ENCODE results near the gene SLC9A5. TPM values are rescaled to one million over a fixed set of nuclear protein-coding genes. Genes with fewer than 3 reads are reported as not detected.

SLC9A5 gene
- total and polyA plus RNA-seq, 10 donors, result 6.0 to 34.1 (median 18.2) TPM

GRCh38 chr16:67302970-67303369 is 54.2 kb downstream of the SLC9A5 start:
- DNase-seq, result peak; percentile 25
- 87 to 97% (median 93%) methylated on average over 6 to 8 of the region's 8 CpGs for WGBS, 5 donors
- intact Hi-C loops (cut with DNase I; ENCODE audit: low total_unique reads), result no loop called here

GRCh38 chr16:67304020-67304419 is 55.2 kb downstream of the SLC9A5 start:
- peaks cover 0 to 14% (median 8%) of the 10 kb centered on the region in 6 donors for H3K4me1 ChIP-seq
- DNase-seq, result peak; percentile 12
- no peaks in the 10 kb centered on the region for H3K36me3 ChIP-seq
- no peaks in the 10 kb centered on the region for H3K27me3 ChIP-seq (replicated peaks in 1 of 7)
- intact Hi-C loops (cut with DNase I; ENCODE audit: low total_unique reads), result no loop called here
- H3K27ac ChIP-seq, result no peak overlapping the region
- no peaks in the 10 kb centered on the region for H3K9me3 ChIP-seq
- 73 to 96% (median 85%) methylated on average over 1 of the region's 1 CpG for WGBS, 5 donors
- H3K4me3 ChIP-seq, result no peak overlapping the region
- TF ChIP-seq POLR2AphosphoS5 (IDR thresholded peaks at IDR 0.05) (no peak), POLR2A (IDR thresholded peaks at IDR 0.05) (no peak)

More at GRCh38 chr16:67302970-67303369, 54.2 kb downstream of the SLC9A5 start:
- Histone ChIP-seq H3K27me3 (replicated peaks in 1 of 7) (no peaks in the 10 kb centered on the region), H3K9me3 (no peaks in the 10 kb centered on the region), H3K4me3 (no peak overlapping the region), H3K4me1 (peaks cover 0 to 3% (median under 1%) of the 10 kb centered on the region in 6 donors), H3K27ac (no peak overlapping the region), H3K36me3 (no peaks in the 10 kb centered on the region)
- no peak for TF ChIP-seq POLR2A (IDR thresholded peaks at IDR 0.05)
- TF ChIP-seq POLR2AphosphoS5 (IDR thresholded peaks at IDR 0.05), result no peak

GRCh38 chr16:67305216-67306071 is 56.7 kb downstream of the SLC9A5 start:
- no peak for TF ChIP-seq POLR2AphosphoS5 (IDR thresholded peaks at IDR 0.05)
- no peak for TF ChIP-seq CTCF (IDR thresholded peaks at IDR 0.05 in 8 of 11, conservative IDR thresholded peaks at IDR 0.05 in 3 of 11)
- TF ChIP-seq POLR2A (IDR thresholded peaks at IDR 0.05), result no peak
- intact Hi-C loops (cut with DNase I; ENCODE audit: low total_unique reads), result no loop called here
- H3K4me1 ChIP-seq, result peaks cover 0 to 15% (median 8%) of the 10 kb centered on the region in 6 donors
- WGBS, 5 donors, result 86 to 96% (median 92%) methylated on average over 13 of the region's 13 CpGs
- no peak for DNase-seq
- H3K36me3 ChIP-seq, result no peaks in the 10 kb centered on the region
- no peaks in the 10 kb centered on the region for H3K27me3 ChIP-seq (replicated peaks in 1 of 7)
- H3K4me3 ChIP-seq, result no peak overlapping the region
- H3K9me3 ChIP-seq, result no peaks in the 10 kb centered on the region
- no peak overlapping the region for H3K27ac ChIP-seq

GRCh38 chr16:67310561-67310960 is 61.8 kb downstream of the SLC9A5 start:
- Histone ChIP-seq H3K27ac (no peak overlapping the region), H3K27me3 (replicated peaks in 1 of 7) (no peaks in the 10 kb centered on the region), H3K9me3 (no peaks in the 10 kb centered on the region), H3K4me3 (no peak overlapping the region), H3K4me1 (peaks cover 0 to 15% (median 9%) of the 10 kb centered on the region in 6 donors), H3K36me3 (no peaks in the 10 kb centered on the region)
- WGBS, 5 donors, result 91 to 98% (median 95%) methylated on average over 3 of the region's 3 CpGs
- DNase-seq, result no peak
- TF ChIP-seq CTCF (IDR thresholded peaks at IDR 0.05 in 8 of 11, conservative IDR thresholded peaks at IDR 0.05 in 3 of 11) (no peak), POLR2A (IDR thresholded peaks at IDR 0.05) (no peak), POLR2AphosphoS5 (IDR thresholded peaks at IDR 0.05) (no peak)
- intact Hi-C loops (cut with DNase I; ENCODE audit: low total_unique reads), result no loop called here
